NCI-H1092 treated with DMSO at 0.1 percent for 48 hours (cell line): ENCODE measurements around the gene TUBB2B.
"Not testable (repeated sequence)": the region's sequence is repeated elsewhere in the genome, so short reads cannot be mapped to it uniquely, and the experiment has no call there.

Experiments
- DNase-seq: peaks from one replicate; lab custom pipeline; 2025; lab: John Stamatoyannopoulos, UW

Gene TUBB2B

GRCh38 chr6:3258201-3258600, 30.7 kb upstream of the TUBB2B start:
- DNase-seq = no peak

DNA sequence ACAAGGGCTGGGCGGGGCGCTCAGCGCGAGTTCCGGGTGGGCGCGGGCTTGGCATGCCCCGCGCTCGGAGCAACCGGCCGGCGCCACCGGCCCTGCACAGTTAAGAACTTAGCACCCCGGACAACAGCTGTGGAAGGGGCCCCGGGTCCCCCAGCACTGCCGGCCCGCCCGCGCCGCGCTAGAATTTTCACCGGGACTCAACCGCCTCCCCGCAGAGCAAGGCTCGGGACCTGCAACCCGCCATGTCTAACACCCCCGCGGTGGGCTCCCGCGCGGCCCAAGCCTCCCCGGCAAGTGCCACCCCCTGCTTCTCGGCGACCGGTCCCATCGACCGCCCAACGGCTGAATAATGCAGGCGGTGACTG, 26.1 kb upstream of the TUBB2B start:
- no peak for DNase-seq

DNA sequence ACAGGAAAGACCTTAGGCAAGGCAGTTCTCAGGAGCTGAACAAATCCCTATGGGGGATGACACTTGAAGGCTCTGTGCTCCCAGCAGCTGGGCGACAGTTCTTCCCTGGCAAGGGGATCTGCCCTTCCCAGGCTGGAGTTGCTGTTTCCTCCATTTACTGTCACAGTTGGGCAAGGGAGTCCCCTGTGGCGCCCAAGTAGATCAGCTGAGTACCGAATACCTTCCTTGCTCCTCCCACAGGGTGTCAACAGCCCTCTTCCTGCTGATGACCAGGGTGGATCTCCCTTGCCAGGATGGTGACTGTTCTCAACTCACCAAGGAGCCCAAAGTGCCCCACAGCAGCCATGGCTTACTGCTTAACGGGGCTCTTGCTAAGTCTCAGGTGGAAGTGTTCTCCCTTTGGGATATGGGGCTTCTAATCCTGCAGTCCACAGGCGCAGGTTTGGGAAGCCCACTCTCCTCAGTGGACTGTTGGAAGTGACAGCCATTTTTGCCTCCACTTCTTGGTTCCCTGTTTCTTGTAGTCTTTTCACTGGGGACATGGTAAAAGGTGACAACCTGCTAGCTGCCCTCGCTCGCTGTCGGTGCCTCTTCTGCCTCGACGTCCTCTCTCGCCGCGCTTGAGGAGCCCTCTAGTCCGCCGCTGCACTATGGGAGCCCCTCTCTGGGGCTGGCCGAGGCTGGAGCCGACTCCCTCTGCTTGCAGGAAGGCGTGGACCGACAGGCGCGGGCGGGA, 25.6 kb upstream of the TUBB2B start:
- no peak for DNase-seq

GRCh38 chr6:3252369-3252768, 24.9 kb upstream of the TUBB2B start:
- no peak for DNase-seq

DNA sequence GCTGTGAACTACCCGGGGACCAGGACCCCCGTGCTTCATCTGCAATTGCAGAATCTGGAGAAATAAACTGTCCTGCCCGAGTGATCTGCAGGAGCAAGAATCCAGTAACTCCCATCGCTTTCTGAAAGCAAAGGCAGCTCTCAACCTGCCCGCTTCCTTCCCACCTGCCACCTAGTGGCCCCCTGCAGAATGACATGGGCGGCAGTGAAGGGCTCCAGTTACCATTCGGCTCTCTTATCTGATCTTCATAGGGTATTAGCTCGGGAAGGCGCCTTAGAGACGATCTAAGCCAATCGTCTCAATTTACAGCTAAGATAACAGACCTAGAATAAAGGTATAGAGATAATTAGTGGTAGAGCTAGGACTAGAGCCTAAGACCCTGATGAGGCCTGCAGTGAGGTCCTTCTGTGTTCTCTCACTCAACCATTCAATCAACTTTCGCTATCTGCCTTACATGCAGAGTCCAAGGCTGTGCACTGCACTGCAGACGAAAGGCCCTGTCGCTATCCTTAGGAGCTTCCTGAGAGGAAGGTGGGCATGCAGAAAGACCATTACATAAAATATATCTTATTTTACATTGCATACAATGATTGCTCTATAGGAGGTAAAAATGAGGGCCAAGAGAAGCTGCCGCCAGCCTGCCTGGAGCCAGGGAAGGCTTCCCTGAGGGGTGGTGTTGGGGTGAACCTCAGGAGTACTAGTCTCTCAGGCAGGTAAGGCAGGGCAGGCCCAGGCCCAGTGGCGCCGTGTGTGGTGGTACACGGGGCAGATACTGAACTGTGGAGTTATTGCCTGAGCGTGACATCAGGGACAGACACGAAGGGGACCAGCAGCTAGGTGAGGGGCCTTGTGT, 24.2 kb upstream of the TUBB2B start:
- DNase-seq = peak; percentile 38

- DNase-seq = no peak
Observed at GRCh38 chr6:3250231-3250675, 22.8 kb upstream of the TUBB2B start.

- DNase-seq = no peak
Observed at GRCh38 chr6:3249821-3250220, 22.4 kb upstream of the TUBB2B start.

DNA sequence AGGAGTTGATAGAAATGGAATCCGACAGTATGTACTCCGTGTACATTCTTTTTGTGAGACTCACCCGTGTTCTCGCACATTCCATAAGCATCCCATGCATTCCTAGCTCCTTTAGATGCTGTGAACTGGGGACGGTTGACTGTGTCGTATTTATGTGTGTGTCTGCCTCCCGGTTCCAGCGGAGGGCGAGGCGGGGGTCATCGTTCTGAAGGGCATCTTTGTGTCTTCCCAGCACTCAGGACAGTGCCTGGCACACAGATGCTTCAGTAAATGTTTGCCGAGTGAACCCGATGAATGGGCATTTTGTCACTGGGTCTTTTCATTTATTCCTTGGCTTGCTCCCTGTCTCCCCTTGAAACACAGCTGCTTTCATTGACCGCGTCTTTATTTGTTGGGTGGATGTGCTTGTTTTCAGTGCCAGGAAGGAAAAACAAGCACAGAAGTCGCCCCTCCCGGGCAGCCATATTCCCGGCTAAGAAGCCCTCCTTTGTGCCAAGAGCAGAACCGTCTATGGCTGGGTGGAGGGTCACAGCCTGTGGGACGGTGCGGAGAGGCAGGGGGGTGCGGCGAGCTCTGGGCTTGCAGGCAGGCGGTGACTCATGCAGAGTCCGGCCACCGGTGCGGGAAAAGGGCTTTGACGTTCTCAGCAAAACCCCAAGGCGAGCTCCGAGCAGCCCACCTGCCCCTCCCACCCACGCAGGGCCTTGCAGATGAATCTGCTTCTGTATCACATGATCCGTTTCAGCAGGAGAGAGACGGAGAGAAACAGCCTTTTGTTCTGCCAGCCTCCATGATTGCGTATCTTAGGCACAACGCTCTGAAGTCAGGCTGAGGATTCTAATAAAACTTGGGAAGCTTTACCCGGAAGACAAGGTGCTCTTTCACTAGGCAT, 20.0 kb upstream of the TUBB2B start:
- DNase-seq = peak; percentile 54

GRCh38 chr6:3245216-3245615, 17.8 kb upstream of the TUBB2B start:
- no peak for DNase-seq

- DNase-seq = not testable (repeated sequence)
Observed at GRCh38 chr6:3244832-3245161, 17.3 kb upstream of the TUBB2B start.

- DNase-seq = no peak
Observed at GRCh38 chr6:3244003-3244831, 16.8 kb upstream of the TUBB2B start.

DNA sequence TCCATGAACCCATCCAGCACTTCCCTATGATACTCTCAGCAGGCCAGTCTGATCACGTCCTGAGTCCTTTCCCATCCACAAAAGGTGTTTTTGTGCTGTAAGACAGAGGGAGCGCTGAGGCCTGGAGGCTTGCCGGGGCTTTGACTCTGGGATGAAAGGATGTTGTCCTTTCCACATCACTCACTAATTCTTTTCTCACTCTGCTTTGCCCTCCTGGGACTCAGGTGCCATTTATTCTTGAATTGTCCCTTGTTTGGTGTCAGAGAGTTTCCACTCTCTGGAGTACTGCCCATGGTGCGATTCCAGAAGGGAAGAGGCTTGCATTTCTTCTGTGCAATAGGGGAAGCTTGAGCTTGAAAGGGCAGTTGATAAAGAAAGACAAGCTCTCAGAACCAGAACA, 15.3 kb upstream of the TUBB2B start:
- no peak for DNase-seq

- not testable (repeated sequence) for DNase-seq
Observed at GRCh38 chr6:3241745-3242144, 14.3 kb upstream of the TUBB2B start.

DNA sequence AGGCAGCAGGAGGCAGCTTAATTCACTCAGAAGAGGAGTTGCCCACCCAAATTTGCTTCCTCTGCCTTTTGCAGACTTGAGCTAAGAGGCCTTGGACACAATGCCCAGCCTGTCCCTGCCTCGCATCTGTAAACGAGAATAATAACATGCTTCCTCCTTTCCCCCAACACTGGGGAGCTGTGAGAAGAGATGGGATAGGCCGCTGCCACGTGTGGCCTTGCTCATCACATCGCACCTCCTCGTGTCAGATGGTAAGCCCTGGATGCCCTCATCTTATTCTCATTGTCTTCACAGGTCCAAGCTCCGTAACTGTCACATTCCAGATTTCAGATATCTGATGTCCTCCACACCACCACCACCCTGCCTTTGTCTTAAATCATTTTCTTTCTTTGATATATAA, 13.1 kb upstream of the TUBB2B start:
- DNase-seq = no peak

- no peak for DNase-seq
Observed at GRCh38 chr6:3239110-3239830, 11.8 kb upstream of the TUBB2B start.

GRCh38 chr6:3237761-3238662, 10.6 kb upstream of the TUBB2B start:
- no peak for DNase-seq

GRCh38 chr6:3236005-3236404, 8.6 kb upstream of the TUBB2B start:
- no peak for DNase-seq

- no peak for DNase-seq
Observed at GRCh38 chr6:3235486-3235885, 8.0 kb upstream of the TUBB2B start.

DNA sequence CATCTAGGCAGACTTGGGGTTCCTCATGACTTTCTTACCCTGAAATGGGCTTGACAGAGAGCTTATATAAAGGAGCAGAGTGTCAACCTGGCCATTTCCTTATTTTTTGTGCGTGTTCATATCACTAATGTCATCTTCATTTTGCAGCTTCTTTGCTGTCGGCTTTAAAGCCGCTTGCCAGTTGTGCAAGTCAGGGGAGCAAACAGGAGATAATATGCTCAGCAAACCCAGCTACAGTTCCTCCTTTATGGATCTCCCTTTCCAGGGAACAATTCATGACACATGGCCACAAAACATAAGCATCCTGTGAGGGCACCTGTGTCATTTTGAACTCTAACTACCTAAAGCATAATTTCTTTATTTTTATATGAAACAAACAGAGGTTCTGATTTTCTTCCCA, 6.5 kb upstream of the TUBB2B start:
- DNase-seq = no peak

DNA sequence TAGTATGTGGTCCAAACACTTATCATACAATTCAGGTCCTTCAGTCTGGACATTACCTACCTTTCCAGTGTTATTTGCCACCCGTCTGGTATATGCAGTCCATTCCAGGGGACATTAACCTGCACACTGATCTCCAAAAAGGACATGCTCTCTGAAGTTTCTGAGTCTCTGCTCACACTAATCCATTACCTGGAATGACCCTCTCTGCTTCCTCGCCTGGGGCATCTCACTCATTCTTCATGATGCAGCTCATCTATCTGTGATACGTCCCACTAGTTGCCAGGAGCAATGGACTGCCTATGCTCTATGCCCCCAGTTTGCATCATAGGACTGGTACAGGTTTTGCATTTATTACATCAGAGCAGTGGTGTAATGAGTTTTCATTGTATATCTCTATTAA, 5.9 kb upstream of the TUBB2B start:
- DNase-seq = no peak
